ENCODE results near the gene SF3B5.
"Not testable (repeated sequence)": the region's sequence is repeated elsewhere in the genome, so short reads cannot be mapped to it uniquely, and the experiment has no call there.

Gene SF3B5

GRCh38 chr6:144063744-144064401 lies 31.5 kb downstream of the SF3B5 start:
- peak; percentile 55 for DNase-seq (ENCODE audit: low spot score)

- DNase-seq (ENCODE audit: low spot score) = no peak
Observed at GRCh38 chr6:144063246-144063743, 32.1 kb downstream of the SF3B5 start.

GRCh38 chr6:144062786-144063185 lies 32.6 kb downstream of the SF3B5 start:
- no peak for DNase-seq (ENCODE audit: low spot score)

- DNase-seq (ENCODE audit: low spot score) = no peak
Observed at GRCh38 chr6:144059139-144059538, 36.2 kb downstream of the SF3B5 start.

GRCh38 chr6:144055121-144055931 lies 40.0 kb downstream of the SF3B5 start:
- DNase-seq (ENCODE audit: low spot score) = no peak

- no peak for DNase-seq (ENCODE audit: low spot score)
Observed at GRCh38 chr6:144053601-144054000, 41.8 kb downstream of the SF3B5 start.

- no peak for DNase-seq (ENCODE audit: low spot score)
Observed at GRCh38 chr6:144052488-144052887, 42.9 kb downstream of the SF3B5 start.

- DNase-seq (ENCODE audit: low spot score) = no peak
Observed at GRCh38 chr6:144049386-144049785, 46.0 kb downstream of the SF3B5 start.

- DNase-seq (ENCODE audit: low spot score) = no peak
Observed at GRCh38 chr6:144047688-144048087, 47.7 kb downstream of the SF3B5 start.

- not testable (repeated sequence) for DNase-seq (ENCODE audit: low spot score)
Observed at GRCh38 chr6:144046672-144047071, 48.7 kb downstream of the SF3B5 start.

- DNase-seq (ENCODE audit: low spot score) = not testable (repeated sequence)
Observed at GRCh38 chr6:144044989-144045388, 50.4 kb downstream of the SF3B5 start.
